ENCODE data around the gene GLG1.
"Not testable (repeated sequence)": the region's sequence is repeated elsewhere in the genome, so short reads cannot be mapped to it uniquely, and the experiment has no call there.

Gene GLG1

DNA sequence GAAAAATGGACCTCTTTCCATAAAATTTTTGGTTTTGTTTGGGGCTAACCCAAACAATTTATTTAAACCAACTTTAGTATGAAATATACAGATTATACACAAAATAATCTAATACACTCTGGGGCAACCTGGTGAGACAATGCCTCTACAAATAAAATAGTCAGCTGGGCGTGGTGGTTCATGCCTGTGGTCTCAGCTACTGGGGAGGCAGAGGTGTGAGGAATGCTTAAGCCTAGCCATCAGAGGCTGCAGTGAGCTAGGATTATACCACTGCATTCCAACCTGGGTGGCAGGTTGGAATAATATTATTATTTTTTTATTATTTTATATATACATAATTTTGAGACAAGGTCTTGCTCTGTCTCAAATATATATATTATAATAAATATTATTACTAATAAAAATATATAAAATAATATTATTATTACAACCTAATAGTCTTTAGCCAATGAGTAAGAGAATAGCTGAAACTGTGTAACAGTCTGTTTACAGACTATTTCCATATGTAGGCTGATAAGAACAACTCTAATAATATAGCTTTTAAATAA lies 50.5 kb downstream of the GLG1 start:
- Mint-ChIP-seq H3K36me3 (ENCODE audit: low read depth) (peaks cover 10% of the 10 kb centered on the region), H3K27ac (no peak overlapping the region), H3K9me3 (no peaks in the 10 kb centered on the region), H3K4me1 (ENCODE audit: low read depth) (peaks cover 10% of the 10 kb centered on the region), H3K4me3 (no peak overlapping the region), H3K27me3 (ENCODE audit: low read depth) (no peaks in the 10 kb centered on the region)
- DNase-seq (ENCODE audit: low spot score): no peak

DNA sequence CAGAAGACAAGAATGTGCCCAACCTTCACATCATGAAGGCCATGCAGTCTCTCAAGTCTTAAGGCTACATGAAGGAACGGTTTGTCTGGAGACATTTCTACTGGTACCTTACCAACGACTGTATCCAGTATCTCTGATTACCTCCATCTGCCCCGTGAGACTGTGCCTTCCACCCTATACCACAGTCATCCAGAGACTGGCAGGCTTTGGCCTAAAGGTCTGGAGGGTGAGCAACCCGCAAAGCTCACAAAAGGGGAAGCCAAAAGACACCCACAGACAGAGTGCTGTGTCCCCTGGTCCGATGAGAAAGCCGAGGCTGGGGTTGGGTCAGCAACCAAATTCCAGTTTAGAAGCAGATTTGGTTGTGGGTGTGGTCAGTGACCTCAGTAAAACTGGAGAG lies 54.6 kb downstream of the GLG1 start:
- not testable (repeated sequence) for H3K27ac Mint-ChIP-seq; H3K4me1 Mint-ChIP-seq (ENCODE audit: low read depth); H3K9me3 Mint-ChIP-seq; H3K27me3 Mint-ChIP-seq (ENCODE audit: low read depth); H3K4me3 Mint-ChIP-seq; DNase-seq (ENCODE audit: low spot score); H3K36me3 Mint-ChIP-seq (ENCODE audit: low read depth)

DNA sequence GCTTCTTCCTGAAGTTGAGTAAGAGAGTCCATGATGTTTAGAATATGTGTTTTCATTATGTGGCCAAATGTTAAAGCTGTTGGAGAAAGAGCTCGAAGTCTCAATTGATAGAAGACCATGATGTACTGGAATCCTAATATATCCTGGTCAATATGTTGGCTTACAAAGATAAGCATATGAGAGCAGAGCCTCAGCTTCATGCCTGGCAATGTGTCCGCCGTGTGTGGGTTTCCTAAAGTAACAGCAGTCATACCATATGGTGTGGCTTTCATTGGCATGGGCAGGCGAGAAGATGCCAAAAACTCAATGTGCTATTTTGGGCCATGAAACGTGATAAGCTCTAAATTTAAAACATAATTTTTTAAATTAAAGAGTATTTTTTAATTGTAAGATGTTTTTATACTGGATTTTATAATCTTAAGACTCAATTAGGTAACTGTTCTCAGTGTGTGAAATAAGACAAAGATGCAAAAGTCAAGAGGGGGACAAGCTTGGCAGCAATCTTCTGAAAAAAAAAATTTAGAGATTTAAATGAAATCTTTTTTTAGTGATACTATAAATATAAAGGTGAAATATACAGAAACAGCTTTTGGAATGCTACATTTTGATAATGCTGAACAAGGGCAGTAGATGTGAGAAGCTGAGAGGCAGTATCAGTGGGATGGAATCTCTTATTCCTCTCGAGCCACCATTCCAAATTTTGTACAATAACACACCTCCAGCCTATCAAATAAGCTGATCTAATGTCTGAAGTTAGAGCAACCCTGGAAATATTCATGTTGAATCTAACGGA lies 56.5 kb downstream of the GLG1 start:
- H3K36me3 Mint-ChIP-seq (ENCODE audit: low read depth); H3K4me1 Mint-ChIP-seq (ENCODE audit: low read depth); H3K27ac Mint-ChIP-seq; H3K4me3 Mint-ChIP-seq; H3K9me3 Mint-ChIP-seq; DNase-seq (ENCODE audit: low spot score); H3K27me3 Mint-ChIP-seq (ENCODE audit: low read depth): not testable (repeated sequence)

DNA sequence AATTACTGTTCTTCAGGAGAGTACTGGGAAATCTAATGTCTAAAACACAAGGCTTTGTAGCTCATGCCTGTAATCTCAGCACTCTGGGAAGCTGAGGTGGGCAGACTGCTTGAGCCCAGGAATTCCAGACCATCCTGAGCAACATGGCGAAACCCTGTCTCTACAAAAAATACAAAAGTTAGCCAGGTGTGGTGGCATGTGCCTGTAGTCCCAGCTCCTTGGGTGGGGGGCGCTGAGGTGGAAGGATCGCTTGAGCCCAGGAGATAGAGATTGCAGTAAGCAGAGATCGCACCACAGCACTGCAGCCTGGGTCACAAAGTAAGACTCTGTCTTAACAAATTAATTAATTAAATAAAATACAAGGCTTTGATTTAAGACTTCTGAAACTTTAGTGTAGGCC lies 60.8 kb downstream of the GLG1 start:
- H3K4me3 Mint-ChIP-seq; H3K27ac Mint-ChIP-seq; H3K9me3 Mint-ChIP-seq; H3K4me1 Mint-ChIP-seq (ENCODE audit: low read depth); H3K36me3 Mint-ChIP-seq (ENCODE audit: low read depth); DNase-seq (ENCODE audit: low spot score); H3K27me3 Mint-ChIP-seq (ENCODE audit: low read depth): not testable (repeated sequence)

DNA sequence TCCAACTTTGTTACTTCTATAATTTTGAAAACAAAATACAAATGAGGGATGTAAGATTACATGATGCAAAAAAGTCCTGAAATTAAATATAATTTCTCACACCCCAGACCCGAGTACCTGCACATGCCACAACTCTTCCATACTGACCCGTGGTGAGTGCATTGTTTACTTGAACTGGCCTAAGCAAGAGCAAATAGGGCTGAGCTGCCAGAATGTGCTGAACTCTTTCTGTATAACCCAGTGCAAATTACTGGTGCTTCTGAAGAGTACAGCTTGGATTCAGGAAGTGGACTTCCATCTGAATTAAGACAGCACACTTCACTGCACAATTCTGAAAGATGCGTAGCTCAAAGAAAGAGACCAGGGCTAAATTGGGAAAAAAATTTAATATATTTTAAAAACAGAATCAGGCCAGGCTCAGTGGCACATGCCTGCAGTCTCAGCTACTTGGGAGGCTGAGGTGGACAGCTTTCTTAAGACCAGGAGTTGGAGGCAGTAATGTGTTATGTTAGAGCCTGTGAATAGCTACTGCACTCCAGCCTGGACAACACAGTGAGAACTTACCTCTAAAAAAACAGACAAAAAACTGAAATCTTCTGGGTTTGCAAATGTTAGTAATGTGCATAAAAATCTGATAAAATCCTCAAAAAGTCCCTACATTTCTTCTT lies 63.9 kb downstream of the GLG1 start:
- not testable (repeated sequence) for H3K9me3 Mint-ChIP-seq; H3K27ac Mint-ChIP-seq; H3K4me3 Mint-ChIP-seq; H3K4me1 Mint-ChIP-seq (ENCODE audit: low read depth); H3K36me3 Mint-ChIP-seq (ENCODE audit: low read depth); H3K27me3 Mint-ChIP-seq (ENCODE audit: low read depth); DNase-seq (ENCODE audit: low spot score)

DNA sequence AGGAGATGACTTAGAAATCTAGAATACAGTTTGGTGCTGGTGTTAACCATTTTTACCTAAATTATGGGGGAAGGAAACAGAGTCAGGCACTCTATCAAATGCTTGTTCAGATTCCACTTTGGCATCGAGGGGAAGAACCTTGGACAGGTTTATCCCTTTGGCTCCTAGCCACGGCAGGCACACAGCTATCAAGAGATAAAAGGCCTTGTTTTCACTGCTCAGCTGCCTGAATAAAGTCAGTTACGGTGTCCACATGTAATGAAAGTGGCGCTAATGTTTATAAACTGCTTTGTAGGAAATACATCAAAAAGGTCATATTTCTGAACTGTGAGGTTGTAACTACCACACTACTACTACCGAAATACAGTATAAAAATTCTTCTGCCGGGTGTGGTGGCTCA lies 66.3 kb downstream of the GLG1 start:
- not testable (repeated sequence) for H3K27me3 Mint-ChIP-seq (ENCODE audit: low read depth); H3K36me3 Mint-ChIP-seq (ENCODE audit: low read depth); H3K9me3 Mint-ChIP-seq; H3K4me3 Mint-ChIP-seq; DNase-seq (ENCODE audit: low spot score); H3K4me1 Mint-ChIP-seq (ENCODE audit: low read depth); H3K27ac Mint-ChIP-seq

DNA sequence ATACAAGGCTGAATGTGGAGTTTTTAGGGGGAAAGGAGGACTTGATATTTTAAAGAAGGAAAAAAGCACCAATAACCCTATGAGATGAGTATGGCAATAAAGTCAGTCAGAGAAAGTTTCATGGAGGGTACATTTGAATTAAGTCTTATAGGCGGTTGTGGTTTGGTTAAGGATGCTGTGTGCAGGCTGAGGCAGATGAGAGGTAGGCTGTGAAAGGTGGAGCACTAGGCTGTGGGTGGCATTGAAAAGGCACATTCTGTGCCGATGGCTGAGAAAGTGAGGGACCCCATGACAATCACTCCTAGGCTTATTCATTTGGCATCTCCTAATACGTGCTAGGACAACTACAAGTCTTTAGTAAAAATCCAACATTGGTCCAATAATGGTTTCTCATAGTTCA lies 68.1 kb downstream of the GLG1 start:
- H3K27me3 Mint-ChIP-seq (ENCODE audit: low read depth); H3K4me3 Mint-ChIP-seq; H3K36me3 Mint-ChIP-seq (ENCODE audit: low read depth); H3K4me1 Mint-ChIP-seq (ENCODE audit: low read depth); H3K27ac Mint-ChIP-seq; DNase-seq (ENCODE audit: low spot score); H3K9me3 Mint-ChIP-seq: not testable (repeated sequence)

DNA sequence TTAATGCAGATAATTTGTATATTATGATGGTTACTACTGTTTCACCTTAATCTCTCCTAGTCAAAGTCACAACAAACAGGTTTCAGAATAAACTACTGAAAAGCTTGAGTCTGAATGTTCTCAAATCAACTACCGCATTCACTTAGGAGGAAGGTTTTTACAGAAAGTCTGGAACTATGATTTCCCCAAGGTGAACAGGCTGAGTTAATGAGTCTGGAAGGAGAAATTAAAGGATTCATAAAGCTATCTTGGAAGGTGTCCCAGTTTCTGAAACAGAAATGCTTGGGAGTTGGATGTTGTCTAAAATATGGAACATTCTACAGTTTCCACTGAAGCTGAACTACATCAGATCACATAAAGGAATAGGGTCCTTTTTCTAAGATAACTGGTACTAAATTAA lies 69.2 kb downstream of the GLG1 start:
- not testable (repeated sequence) for DNase-seq (ENCODE audit: low spot score); H3K36me3 Mint-ChIP-seq (ENCODE audit: low read depth); H3K4me1 Mint-ChIP-seq (ENCODE audit: low read depth); H3K27ac Mint-ChIP-seq; H3K27me3 Mint-ChIP-seq (ENCODE audit: low read depth); H3K9me3 Mint-ChIP-seq; H3K4me3 Mint-ChIP-seq

DNA sequence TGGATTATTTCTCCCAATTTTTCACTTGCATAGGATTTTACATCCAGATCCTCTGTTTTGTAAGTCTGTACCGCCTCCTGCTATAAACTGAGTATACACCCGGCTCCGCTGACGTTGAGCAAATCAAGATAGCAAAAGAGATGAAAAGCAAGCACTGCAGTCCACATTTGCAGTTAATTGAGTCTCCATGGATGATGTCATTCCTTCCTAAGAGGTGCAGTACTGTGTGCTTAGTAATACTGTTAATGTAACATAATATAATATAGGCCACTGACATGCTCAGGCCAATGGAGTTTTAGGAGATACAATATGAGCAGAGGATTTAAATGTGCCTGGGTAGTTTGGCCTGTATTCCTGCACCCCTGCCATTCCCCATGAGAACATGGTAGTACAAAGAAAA lies 72.3 kb downstream of the GLG1 start:
- H3K27ac Mint-ChIP-seq; DNase-seq (ENCODE audit: low spot score); H3K27me3 Mint-ChIP-seq (ENCODE audit: low read depth); H3K4me3 Mint-ChIP-seq; H3K36me3 Mint-ChIP-seq (ENCODE audit: low read depth); H3K9me3 Mint-ChIP-seq; H3K4me1 Mint-ChIP-seq (ENCODE audit: low read depth): not testable (repeated sequence)

DNA sequence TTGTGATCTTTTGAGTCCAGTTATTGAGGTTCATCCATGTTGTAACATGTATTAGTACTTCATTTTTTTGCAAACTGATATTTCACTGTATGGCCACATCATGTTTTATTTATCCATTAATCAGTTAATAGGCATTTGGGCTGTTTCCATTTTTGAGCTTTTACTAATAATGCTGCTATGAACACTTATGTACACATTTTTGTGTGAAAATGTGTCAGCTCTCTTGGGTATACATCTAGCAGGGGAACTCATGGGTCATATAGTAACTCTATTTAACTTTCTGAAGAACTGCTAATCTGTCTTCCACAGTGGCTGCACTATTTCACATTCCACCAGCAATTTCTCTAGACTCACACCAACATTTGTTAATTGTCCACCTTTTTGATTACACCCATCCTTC lies 82.0 kb downstream of the GLG1 start:
- no peak overlapping the region for H3K4me3 Mint-ChIP-seq
- DNase-seq (ENCODE audit: low spot score): no peak
- H3K9me3 Mint-ChIP-seq: no peaks in the 10 kb centered on the region
- H3K27me3 Mint-ChIP-seq (ENCODE audit: low read depth): no peaks in the 10 kb centered on the region
- H3K4me1 Mint-ChIP-seq (ENCODE audit: low read depth): no peaks in the 10 kb centered on the region
- H3K27ac Mint-ChIP-seq: no peak overlapping the region
- H3K36me3 Mint-ChIP-seq (ENCODE audit: low read depth): peaks cover 30% of the 10 kb centered on the region

DNA sequence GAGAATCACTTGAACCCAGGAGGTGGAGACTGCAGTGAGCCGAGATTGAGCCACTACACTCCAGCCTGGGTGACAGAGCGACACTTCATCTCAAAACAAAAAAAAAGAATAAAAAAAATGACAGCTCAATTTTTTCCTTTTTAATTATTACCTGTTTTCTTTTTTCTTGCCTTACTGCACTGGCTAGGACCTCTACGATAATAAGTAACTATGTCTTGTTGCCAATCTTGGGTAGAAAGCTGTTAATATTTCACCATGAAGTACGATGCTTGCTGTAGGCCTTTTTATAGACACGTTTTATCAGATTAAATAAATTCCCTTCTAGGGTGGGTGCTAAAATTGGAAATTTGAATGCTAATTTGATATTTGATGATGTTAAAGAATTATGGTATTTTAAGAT lies 82.8 kb downstream of the GLG1 start:
- H3K27me3 Mint-ChIP-seq (ENCODE audit: low read depth): no peaks in the 10 kb centered on the region
- peaks cover 26% of the 10 kb centered on the region for H3K36me3 Mint-ChIP-seq (ENCODE audit: low read depth)
- no peaks in the 10 kb centered on the region for H3K4me1 Mint-ChIP-seq (ENCODE audit: low read depth)
- no peak overlapping the region for H3K4me3 Mint-ChIP-seq
- DNase-seq (ENCODE audit: low spot score): no peak
- peaks cover 3% of the 10 kb centered on the region for H3K9me3 Mint-ChIP-seq
- no peak overlapping the region for H3K27ac Mint-ChIP-seq

DNA sequence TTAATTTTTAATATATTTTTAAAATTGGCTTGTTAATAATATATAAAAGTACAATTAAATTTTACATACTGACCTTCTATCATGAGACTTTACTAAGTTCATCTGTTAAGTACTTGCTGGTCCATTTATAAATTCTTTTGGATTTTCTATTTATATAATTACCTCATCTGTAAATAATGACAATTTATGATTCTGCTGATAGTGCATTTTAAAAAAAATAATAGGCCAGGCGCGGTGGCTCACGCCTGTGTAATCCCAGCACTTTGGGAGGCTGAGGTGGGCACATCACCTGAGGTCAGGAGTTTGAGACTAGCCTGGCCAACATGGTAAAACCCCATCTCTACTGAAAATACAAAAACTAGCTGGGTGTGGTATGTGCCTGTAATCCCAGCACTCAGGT lies 83.2 kb downstream of the GLG1 start:
- not testable (repeated sequence) for H3K4me1 Mint-ChIP-seq (ENCODE audit: low read depth); H3K4me3 Mint-ChIP-seq; H3K9me3 Mint-ChIP-seq; DNase-seq (ENCODE audit: low spot score); H3K27me3 Mint-ChIP-seq (ENCODE audit: low read depth); H3K27ac Mint-ChIP-seq
- H3K36me3 Mint-ChIP-seq (ENCODE audit: low read depth): peaks cover 26% of the 10 kb centered on the region

DNA sequence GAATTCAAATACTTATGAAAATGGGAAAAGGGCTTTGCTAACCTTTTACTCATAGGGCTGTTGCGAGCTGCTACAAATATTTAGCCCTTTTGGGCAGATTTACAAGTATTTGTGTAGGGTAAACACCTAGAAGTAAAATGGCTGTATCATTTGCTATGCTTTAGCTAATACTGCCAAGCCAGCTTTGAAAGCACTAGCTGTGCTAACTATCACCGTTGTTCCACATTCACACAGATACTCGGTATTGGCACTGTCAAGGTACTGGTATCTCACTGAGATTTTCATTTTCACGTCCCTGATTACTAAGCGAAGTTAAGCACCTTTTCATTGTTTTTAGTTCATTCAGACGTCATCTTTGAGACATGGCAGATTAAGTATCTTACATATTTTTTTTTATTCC lies 84.8 kb downstream of the GLG1 start:
- Mint-ChIP-seq H3K36me3 (ENCODE audit: low read depth) (peaks cover 24% of the 10 kb centered on the region), H3K9me3 (peaks cover 3% of the 10 kb centered on the region), H3K4me1 (ENCODE audit: low read depth) (no peaks in the 10 kb centered on the region), H3K27me3 (ENCODE audit: low read depth) (no peaks in the 10 kb centered on the region), H3K27ac (no peak overlapping the region), H3K4me3 (no peak overlapping the region)
- no peak for DNase-seq (ENCODE audit: low spot score)

DNA sequence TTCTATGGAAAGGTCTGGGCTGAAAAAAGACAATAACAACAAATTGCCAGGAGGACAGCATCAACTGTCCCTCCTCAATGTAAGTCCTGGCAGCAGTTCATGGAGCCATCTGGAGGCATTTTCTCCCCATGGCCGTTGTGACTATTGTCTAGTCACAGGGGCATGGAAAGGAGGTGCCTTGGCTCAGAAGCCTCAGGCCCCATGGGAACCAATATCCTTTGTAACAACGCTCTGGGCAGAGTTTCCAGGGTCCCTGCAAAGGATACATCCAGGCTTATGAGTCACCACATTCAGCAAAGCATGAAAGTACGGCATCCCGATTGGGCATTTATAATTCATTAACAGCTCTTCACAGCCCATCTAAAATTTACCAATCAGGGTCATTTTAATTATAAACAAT lies 85.2 kb downstream of the GLG1 start:
- H3K27me3 Mint-ChIP-seq (ENCODE audit: low read depth): no peaks in the 10 kb centered on the region
- peaks cover 23% of the 10 kb centered on the region for H3K36me3 Mint-ChIP-seq (ENCODE audit: low read depth)
- H3K4me3 Mint-ChIP-seq: no peak overlapping the region
- no peak overlapping the region for H3K27ac Mint-ChIP-seq
- peaks cover 3% of the 10 kb centered on the region for H3K9me3 Mint-ChIP-seq
- no peaks in the 10 kb centered on the region for H3K4me1 Mint-ChIP-seq (ENCODE audit: low read depth)
- DNase-seq (ENCODE audit: low spot score): no peak

DNA sequence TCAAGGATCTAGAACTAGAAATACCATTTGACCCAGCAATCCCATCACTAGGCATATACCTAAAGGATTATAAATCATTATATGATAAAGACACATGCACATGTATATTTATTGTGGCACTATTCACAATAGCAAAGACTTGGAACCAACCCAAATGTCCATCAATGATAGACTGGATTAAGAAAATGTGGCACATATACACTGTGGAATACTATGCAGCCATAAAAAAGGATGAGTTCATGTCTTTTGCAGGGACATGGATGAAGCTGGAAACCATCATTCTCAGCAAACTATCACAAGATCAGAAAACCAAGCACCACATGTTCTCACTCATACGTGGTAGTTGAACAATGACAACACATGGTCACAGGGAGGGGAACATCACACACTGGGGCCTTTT lies 88.0 kb downstream of the GLG1 start:
- H3K4me3 Mint-ChIP-seq; H3K4me1 Mint-ChIP-seq (ENCODE audit: low read depth); H3K27ac Mint-ChIP-seq; H3K9me3 Mint-ChIP-seq; DNase-seq (ENCODE audit: low spot score); H3K36me3 Mint-ChIP-seq (ENCODE audit: low read depth); H3K27me3 Mint-ChIP-seq (ENCODE audit: low read depth): not testable (repeated sequence)
